Cardiac septum (tissue), 1 donor: Measurements from ENCODE around the gene WDR88. TPM values are rescaled to one million over a fixed set of nuclear protein-coding genes. Genes with fewer than 3 reads are reported as not detected.
"Not testable (repeated sequence)": the region's sequence is repeated elsewhere in the genome, so short reads cannot be mapped to it uniquely, and the experiment has no call there.

ENCODE experiments used
- DNase-seq: peaks from one replicate; pipeline ENCODE4 v3.0.0-alpha.2; 2020; ENCODE audit warnings: low spot score
- intact Hi-C: fragments of 100-400 bp; cut with DNase I; formaldehyde crosslinking; loops from one replicate; pipeline ENCODE4 v1.14.0; 2022
- total RNA-seq: library from RNA; stranded (reverse); fragmentation: NEBNext Ultra II Directional; extraction: Animal tissue kit (Norgen Biotek cat#: 25700); gene quantifications from one replicate; pipeline ENCODE4 v1.2.1, GENCODE V29; 2021
- donor health status: DM: no; HTN: no; CAD: no.

Gene WDR88
- total RNA-seq, 1 donor from 2014 or later: not detected

DNA sequence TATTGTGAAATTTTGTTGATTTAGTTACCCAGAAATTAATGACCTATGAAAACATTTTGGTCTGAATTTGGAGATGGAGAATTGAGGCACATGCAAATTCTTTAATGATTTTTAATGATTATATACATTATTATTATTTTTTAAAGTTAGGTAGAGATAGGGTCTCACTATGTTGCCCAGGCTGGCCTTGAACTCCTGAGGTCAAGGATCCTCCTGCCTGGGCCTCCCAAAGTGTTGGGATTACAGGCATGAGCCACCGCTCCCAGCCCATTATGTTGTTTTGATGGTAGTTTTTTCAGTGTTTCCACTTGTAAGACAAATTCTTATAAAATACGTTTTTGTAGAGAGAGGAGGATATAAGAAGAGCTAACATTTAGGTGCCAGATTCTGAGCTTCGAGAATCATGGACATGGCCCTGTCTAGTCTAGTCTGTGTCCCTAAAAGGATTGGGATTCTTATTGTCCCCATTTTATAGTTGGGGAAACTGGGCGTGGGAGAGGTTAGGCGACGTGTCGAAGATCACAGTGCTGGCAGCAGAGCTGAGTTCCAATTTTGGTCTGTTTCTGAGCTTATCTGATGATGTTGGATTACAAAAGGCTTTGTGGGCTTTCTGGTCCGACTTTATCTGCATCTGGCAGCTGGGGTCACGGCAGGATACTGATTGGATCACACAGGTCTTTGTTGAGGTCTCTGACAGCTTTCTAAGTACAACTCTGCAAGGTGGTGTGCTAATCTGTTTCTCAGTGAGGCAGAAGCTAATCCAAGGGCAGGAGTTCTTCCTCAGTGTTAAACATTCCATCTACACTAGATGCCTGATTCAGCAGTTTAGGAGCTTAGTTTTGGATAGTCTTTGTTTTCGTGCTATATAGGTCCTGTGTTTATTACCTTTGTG, 7.5 kb upstream of the WDR88 start:
- intact Hi-C loops: loop anchor here (10.0 kb wide), 2 partner anchors 60 to 150 kb away; partner anchors contain the start of genes CEP89 and FAAP24
- DNase-seq: no peak

DNA sequence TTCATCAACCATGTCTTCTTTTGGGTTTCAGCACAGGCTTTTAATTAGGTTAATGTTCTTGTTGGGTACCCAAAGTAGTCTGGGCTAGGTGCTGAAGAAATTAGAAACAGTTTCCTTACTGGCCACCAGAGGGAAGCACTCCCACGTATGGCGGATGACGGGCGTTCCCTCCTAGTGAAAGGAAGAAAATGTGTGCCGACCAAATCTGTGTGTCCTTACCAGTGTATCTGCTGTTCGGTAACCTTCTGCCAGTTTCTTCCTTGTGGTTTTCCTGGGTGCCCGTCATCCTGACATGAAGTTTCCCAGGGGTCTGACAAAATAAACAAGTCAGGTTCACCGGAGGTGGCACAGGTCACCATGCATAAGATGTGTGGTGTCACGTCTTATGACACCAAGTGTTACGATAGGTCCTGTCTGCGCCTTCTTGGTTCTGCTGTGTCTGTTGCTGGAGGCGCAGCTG, 6.0 kb upstream of the WDR88 start:
- DNase-seq: no peak
- intact Hi-C loops: loop anchor here (10.0 kb wide), 2 partner anchors 59 to 151 kb away; partner anchors contain the start of genes CEP89 and FAAP24

- DNase-seq: not testable (repeated sequence)
- intact Hi-C loops: loop anchor here (10.0 kb wide), 2 partner anchors 58 to 152 kb away; partner anchors contain the start of genes CEP89 and FAAP24
Measured at GRCh38 chr19:33126712-33127111, 5.2 kb upstream of the WDR88 start.

GRCh38 chr19:33129901-33130300, 2.0 kb upstream of the WDR88 start:
- intact Hi-C loops: loop anchor here (10.0 kb wide), 2 partner anchors 55 to 155 kb away; partner anchors contain the start of genes CEP89 and FAAP24
- no peak for DNase-seq

DNA sequence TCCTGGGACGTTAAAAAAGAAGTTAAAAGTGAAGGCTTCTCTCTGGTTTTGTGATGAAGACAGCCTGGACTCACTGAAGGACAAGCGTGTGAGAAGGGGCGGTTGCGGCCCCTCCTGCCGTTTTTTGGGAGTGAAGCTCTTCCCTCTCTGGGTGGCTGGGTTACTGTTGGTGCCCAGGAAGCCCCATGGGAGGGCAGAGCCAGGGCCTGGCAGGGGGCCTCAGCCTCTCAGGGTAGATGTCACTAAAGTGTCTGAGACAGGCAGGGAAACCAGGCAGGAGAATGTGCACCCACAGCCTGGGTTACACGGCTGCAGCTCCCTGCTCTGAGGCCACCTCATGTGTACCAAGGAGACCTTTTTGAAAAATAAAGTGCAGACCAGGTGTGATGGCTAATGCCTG, 1.5 kb upstream of the WDR88 start:
- intact Hi-C loops: no loop called here
- DNase-seq: no peak

DNA sequence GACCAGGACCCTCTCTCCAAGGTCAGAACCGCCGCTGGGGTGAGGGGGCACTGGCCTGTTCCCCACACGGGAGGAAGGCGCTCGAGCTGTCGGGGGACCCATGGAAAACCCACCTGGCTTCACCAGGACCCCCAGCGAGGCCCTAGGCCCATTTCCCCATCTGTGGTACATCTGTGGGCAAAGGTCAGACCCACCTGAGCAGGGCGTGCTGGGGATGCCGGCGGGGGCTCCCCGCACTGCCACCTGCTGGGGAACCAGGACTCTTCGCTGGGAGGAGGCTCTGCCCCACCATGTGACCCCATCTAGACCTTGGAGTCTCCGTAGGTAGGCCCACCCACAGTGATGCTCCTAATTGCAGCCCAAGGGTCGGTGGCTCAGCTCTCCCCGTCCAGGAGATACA, 511 bp downstream of the WDR88 start:
- no peak for DNase-seq
- intact Hi-C loops: no loop called here

DNA sequence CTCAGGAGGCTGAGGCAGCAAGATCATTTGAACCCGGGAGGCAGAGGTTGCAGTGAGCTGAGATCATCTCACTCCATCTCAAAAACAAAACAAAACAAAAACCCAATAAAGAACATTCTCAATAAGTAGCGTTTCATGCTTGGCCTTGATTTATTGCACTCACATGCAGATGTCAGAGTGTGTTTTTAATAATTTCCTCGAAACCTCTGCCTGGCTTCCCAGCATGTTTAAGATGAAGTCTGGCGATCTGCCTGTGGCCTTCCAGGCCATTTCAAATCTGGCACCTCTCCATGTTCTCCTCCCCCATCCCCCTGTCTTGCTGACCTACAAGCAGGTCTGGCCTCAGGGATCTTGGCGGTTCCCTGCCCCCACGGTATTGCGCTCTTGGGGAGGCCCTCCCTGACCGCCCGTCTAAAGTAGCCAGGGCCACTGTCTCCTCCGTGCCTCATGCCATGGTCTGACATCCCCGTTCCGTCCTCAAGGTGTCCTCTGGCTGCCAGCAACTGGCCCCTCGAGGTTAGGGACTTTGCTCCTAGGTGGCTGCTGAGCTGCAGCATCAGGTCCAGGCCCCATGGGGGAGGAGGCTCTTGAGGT, 1.6 kb downstream of the WDR88 start:
- no peak for DNase-seq
- intact Hi-C loops: no loop called here

- intact Hi-C loops: no loop called here
- no peak for DNase-seq
Measured at GRCh38 chr19:33134571-33135041, 2.7 kb downstream of the WDR88 start.

GRCh38 chr19:33139165-33139564, 7.3 kb downstream of the WDR88 start:
- no peak for DNase-seq
- intact Hi-C loops: no loop called here

GRCh38 chr19:33143897-33144405, 12.0 kb downstream of the WDR88 start:
- peak; percentile 90 for DNase-seq
- intact Hi-C loops: loop anchor here (2.0 to 10.0 kb wide), 2 partner anchors 41 to 261 kb away; no protein-coding TSS in a partner anchor

- DNase-seq: no peak
- intact Hi-C loops: loop anchor here (10.0 kb wide), 1 partner anchor 259 kb away; no protein-coding TSS in a partner anchor
Measured at GRCh38 chr19:33146209-33146608, 14.3 kb downstream of the WDR88 start.

- no peak for DNase-seq
- intact Hi-C loops: loop anchor here (10.0 kb wide), 1 partner anchor 257 kb away; no protein-coding TSS in a partner anchor
Measured at GRCh38 chr19:33147538-33147937, 15.6 kb downstream of the WDR88 start.

GRCh38 chr19:33150852-33151518, 19.1 kb downstream of the WDR88 start:
- no peak for DNase-seq
- intact Hi-C loops: no loop called here

GRCh38 chr19:33152176-33152575, 20.3 kb downstream of the WDR88 start:
- intact Hi-C loops: no loop called here
- DNase-seq: no peak

GRCh38 chr19:33152625-33153024, 20.7 kb downstream of the WDR88 start:
- intact Hi-C loops, DNase-seq: not testable (repeated sequence)

GRCh38 chr19:33154313-33154712, 22.4 kb downstream of the WDR88 start:
- intact Hi-C loops, DNase-seq: not testable (repeated sequence)

DNA sequence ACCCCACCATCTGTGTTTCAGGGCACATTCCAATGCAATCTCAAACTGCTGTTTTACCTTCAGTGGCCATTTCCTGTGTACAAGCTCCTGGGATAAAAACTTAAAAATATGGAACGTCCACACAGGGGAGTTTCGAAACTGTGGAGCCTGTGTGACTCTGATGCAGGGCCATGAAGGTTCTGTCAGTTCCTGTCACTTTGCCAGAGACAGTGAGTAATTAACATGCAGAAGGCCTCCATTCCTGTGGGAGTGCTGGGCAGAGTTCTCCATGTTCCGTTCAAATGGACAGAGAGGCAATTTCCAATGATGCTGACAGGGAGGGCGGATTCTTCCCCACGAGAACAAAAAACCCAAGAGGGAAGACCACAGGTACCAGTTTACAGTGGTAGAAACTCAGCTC, 24.4 kb downstream of the WDR88 start:
- no peak for DNase-seq
- intact Hi-C loops: no loop called here

GRCh38 chr19:33157906-33158305, 26.0 kb downstream of the WDR88 start:
- intact Hi-C loops: no loop called here
- no peak for DNase-seq

DNA sequence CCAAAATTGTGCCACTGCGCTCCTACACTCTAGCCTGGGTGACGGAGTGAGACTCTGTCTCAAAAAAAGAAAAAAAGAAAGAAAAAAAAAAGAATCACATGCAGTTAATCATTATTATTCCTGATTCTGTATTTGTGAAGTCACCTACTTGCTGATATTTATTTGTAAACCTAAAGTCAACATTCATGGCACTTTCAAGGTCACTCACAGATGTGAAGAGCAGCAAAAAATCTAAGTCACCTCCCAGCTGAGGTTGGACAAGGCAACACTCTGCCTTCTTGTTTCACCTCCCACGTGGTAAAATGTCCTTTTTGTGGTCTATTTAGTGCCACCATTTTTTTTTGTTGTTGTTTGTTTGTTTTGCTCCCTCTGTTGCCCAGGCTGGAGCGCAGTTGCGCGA, 26.5 kb downstream of the WDR88 start:
- DNase-seq: no peak
- intact Hi-C loops: no loop called here

DNA sequence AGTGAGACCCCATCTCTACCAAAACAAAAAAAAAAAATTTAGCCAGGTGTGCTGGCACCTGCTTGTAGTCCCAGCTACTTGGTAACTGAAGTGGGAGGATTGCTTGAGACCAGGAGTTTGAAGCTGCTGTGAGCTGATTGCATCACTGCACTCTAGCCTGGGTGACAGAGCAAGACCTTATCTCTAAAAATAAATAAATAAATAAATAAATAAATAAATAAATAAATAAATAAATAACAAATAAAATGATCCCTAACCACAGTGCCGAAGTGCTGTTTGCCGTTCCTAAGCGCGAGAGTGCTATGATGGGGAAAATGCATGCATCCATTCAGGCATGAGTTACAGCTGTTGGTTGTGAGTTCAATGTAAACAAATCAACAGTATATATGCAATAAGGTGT, 27.2 kb downstream of the WDR88 start:
- no peak for DNase-seq
- intact Hi-C loops: no loop called here
